K562 (cell line): ENCODE data around the gene FGF22.

Experiments
- CXXC5 ChIP-seq: fragments of 250-450 bp; sonication (Bioruptor Pico); IDR thresholded peaks from 2 replicates; pipeline ENCODE4 v1.8.0; 2022; ENCODE audit warnings: inconsistent platforms, mild to moderate bottlenecking, moderate library complexity
- TF ChIP-seq, protein P1 (sequence below), 3 experiments: IDR thresholded peaks in 2 of 3; conservative IDR thresholded peaks in 1 of 3; 2 replicates each; pipeline ENCODE4 v1.5.1; 2011 to 2012; ENCODE audit warnings: low read length in 3 of 3, mild to moderate bottlenecking in 3 of 3, control low read depth in 2 of 3, improper control_type of control experiment in 1 of 3, inconsistent platforms in 1 of 3, low read depth in 1 of 3, mixed read lengths in 1 of 3, moderate library complexity in 1 of 3; ENCODE audit not compliant: insufficient read depth in 2 of 3

GRCh38 chr19:647566-648284, 8.0 kb downstream of the FGF22 start:
- TF ChIP-seq, protein P1, sequence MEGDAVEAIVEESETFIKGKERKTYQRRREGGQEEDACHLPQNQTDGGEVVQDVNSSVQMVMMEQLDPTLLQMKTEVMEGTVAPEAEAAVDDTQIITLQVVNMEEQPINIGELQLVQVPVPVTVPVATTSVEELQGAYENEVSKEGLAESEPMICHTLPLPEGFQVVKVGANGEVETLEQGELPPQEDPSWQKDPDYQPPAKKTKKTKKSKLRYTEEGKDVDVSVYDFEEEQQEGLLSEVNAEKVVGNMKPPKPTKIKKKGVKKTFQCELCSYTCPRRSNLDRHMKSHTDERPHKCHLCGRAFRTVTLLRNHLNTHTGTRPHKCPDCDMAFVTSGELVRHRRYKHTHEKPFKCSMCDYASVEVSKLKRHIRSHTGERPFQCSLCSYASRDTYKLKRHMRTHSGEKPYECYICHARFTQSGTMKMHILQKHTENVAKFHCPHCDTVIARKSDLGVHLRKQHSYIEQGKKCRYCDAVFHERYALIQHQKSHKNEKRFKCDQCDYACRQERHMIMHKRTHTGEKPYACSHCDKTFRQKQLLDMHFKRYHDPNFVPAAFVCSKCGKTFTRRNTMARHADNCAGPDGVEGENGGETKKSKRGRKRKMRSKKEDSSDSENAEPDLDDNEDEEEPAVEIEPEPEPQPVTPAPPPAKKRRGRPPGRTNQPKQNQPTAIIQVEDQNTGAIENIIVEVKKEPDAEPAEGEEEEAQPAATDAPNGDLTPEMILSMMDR (IDR thresholded peaks at IDR 0.05 in 2 of 3, conservative IDR thresholded peaks at IDR 0.05 in 1 of 3; ENCODE audit: insufficient read depth in 2 of 3, low read depth in 1 of 3, low read length in 3 of 3) = no peak
- no peak for TF ChIP-seq CXXC5 (CRISPR knock-in tag)
